Measurements from ENCODE around the gene MARS1. TPM values are rescaled to one million over a fixed set of nuclear protein-coding genes. Genes with fewer than 3 reads are reported as not detected.
A peak's percentile ranks its signal among the peaks of the same experiment; 100 is the strongest.

MARS1 gene
- total RNA-seq, 1 donor from 2014 or later, result 316 TPM

GRCh38 chr12:57461276-57461916, 26.5 kb upstream of the MARS1 start:
- peak overlapping the region; percentile 74 for H3K27ac Mint-ChIP-seq
- peak; percentile 76 for DNase-seq
- peaks cover 45% of the 10 kb centered on the region for H3K4me1 Mint-ChIP-seq
- H3K36me3 Mint-ChIP-seq (ENCODE audit: low read depth), result peaks cover 1% of the 10 kb centered on the region
- intact Hi-C loops (cut with micrococcal nuclease), result loop anchor here (5.0 kb wide), 2 partner anchors 161 to 281 kb away; no protein-coding TSS in a partner anchor
- H3K4me3 Mint-ChIP-seq, result peak overlapping the region; percentile 89
- peaks cover 20% of the 10 kb centered on the region for H3K27me3 Mint-ChIP-seq
- H3K9me3 Mint-ChIP-seq, result no peaks in the 10 kb centered on the region

DNA sequence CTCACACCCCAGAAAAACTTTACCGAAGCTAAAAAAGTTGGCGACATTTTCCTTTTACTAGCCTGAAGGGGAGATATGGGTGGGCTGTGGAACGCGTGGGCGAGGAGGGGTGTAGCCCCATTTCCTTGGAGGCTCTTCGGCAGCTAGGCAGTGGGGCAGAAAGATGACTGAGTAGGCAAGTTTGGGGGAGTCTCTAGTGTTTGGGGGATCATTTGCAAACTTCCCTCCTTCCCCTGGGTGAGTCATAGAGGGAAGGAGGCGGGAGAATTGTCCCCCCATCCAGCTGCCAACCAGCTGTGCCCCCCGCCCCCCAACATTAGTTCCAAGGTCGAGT, 26.0 kb upstream of the MARS1 start:
- Mint-ChIP-seq H3K4me1 (peaks cover 45% of the 10 kb centered on the region), H3K27ac (peak overlapping the region; percentile 74), H3K4me3 (peak overlapping the region; percentile 89), H3K36me3 (ENCODE audit: low read depth) (peaks cover 2% of the 10 kb centered on the region), H3K27me3 (peaks cover 20% of the 10 kb centered on the region), H3K9me3 (no peaks in the 10 kb centered on the region)
- intact Hi-C loops (cut with micrococcal nuclease), result loop anchor here (1.0 to 5.0 kb wide), 4 partner anchors 16 to 280 kb away; partner anchors contain the start of gene MBD6
- peak; percentile 68 for DNase-seq

- Mint-ChIP-seq H3K27me3 (peaks cover 20% of the 10 kb centered on the region), H3K36me3 (ENCODE audit: low read depth) (peaks cover 7% of the 10 kb centered on the region), H3K27ac (peak overlapping the region; percentile 79), H3K4me3 (peak overlapping the region; percentile 89), H3K9me3 (no peaks in the 10 kb centered on the region), H3K4me1 (peaks cover 49% of the 10 kb centered on the region)
- intact Hi-C loops (cut with micrococcal nuclease), result loop anchor here (1.0 to 5.0 kb wide), 4 partner anchors 16 to 280 kb away; partner anchors contain the start of gene MBD6
- peak; percentile 97 for DNase-seq
Measured at GRCh38 chr12:57462251-57462911, 25.5 kb upstream of the MARS1 start.

GRCh38 chr12:57462912-57463253, 25.0 kb upstream of the MARS1 start:
- intact Hi-C loops (cut with micrococcal nuclease), result loop anchor here (1.0 to 5.0 kb wide), 4 partner anchors 15 to 279 kb away; partner anchors contain the start of gene MBD6
- Mint-ChIP-seq H3K4me1 (peaks cover 49% of the 10 kb centered on the region), H3K9me3 (no peaks in the 10 kb centered on the region), H3K4me3 (peak overlapping the region; percentile 89), H3K36me3 (ENCODE audit: low read depth) (peaks cover 12% of the 10 kb centered on the region), H3K27ac (peak overlapping the region; percentile 79), H3K27me3 (peaks cover 20% of the 10 kb centered on the region)
- no peak for DNase-seq

DNA sequence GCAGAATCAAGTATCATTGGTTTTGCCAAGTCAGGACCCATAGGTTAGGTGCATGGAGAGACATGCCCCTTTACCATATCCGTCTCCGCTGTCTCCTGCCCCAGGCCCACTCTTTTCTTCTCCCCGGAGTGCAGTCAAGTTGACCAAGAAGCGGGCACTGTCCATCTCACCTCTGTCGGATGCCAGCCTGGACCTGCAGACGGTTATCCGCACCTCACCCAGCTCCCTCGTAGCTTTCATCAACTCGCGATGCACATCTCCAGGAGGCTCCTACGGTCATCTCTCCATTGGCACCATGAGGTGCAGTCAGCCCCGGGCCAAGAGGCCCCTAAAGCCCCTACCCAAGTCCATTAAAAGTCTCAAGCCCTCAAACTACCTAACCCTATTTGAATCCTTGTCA, 23.3 kb upstream of the MARS1 start:
- intact Hi-C loops (cut with micrococcal nuclease), result loop anchor here (5.0 kb wide), 2 partner anchors 158 to 278 kb away; no protein-coding TSS in a partner anchor

GRCh38 chr12:57465030-57465746, 22.7 kb upstream of the MARS1 start:
- H3K27me3 Mint-ChIP-seq, result peaks cover 17% of the 10 kb centered on the region

More for the DNA sequence above, 23.3 kb upstream of the MARS1 start:
- Mint-ChIP-seq H3K27me3 (peaks cover 20% of the 10 kb centered on the region), H3K27ac (no peak overlapping the region), H3K4me1 (peaks cover 39% of the 10 kb centered on the region), H3K9me3 (no peaks in the 10 kb centered on the region), H3K36me3 (ENCODE audit: low read depth) (peaks cover 23% of the 10 kb centered on the region), H3K4me3 (no peak overlapping the region)
- DNase-seq, result no peak

GRCh38 chr12:57465747-57466505, 21.9 kb upstream of the MARS1 start:
- intact Hi-C loops (cut with micrococcal nuclease), result no loop called here
- Mint-ChIP-seq H3K4me1 (peaks cover 33% of the 10 kb centered on the region), H3K27ac (no peak overlapping the region), H3K4me3 (no peak overlapping the region), H3K36me3 (ENCODE audit: low read depth) (peaks cover 28% of the 10 kb centered on the region), H3K9me3 (no peaks in the 10 kb centered on the region), H3K27me3 (peaks cover 13% of the 10 kb centered on the region)
- DNase-seq, result peak; percentile 56

More at GRCh38 chr12:57465030-57465746, 22.7 kb upstream of the MARS1 start:
- intact Hi-C loops (cut with micrococcal nuclease), result no loop called here
- Mint-ChIP-seq H3K36me3 (ENCODE audit: low read depth) (peaks cover 26% of the 10 kb centered on the region), H3K27ac (no peak overlapping the region), H3K9me3 (no peaks in the 10 kb centered on the region), H3K4me3 (no peak overlapping the region), H3K4me1 (peaks cover 37% of the 10 kb centered on the region)
- DNase-seq, result no peak

GRCh38 chr12:57467212-57467874, 20.5 kb upstream of the MARS1 start:
- Mint-ChIP-seq H3K27me3 (peaks cover 8% of the 10 kb centered on the region), H3K4me3 (no peak overlapping the region), H3K27ac (no peak overlapping the region), H3K36me3 (ENCODE audit: low read depth) (peaks cover 38% of the 10 kb centered on the region), H3K9me3 (no peaks in the 10 kb centered on the region), H3K4me1 (peaks cover 24% of the 10 kb centered on the region)
- intact Hi-C loops (cut with micrococcal nuclease), result no loop called here
- DNase-seq, result no peak

GRCh38 chr12:57467915-57468314, 20.0 kb upstream of the MARS1 start:
- H3K27me3 Mint-ChIP-seq, result peaks cover 3% of the 10 kb centered on the region
- intact Hi-C loops (cut with micrococcal nuclease), result no loop called here
- H3K4me3 Mint-ChIP-seq, result no peak overlapping the region
- H3K36me3 Mint-ChIP-seq (ENCODE audit: low read depth), result peaks cover 43% of the 10 kb centered on the region
- peaks cover 24% of the 10 kb centered on the region for H3K4me1 Mint-ChIP-seq
- no peaks in the 10 kb centered on the region for H3K9me3 Mint-ChIP-seq
- no peak for DNase-seq
- H3K27ac Mint-ChIP-seq, result no peak overlapping the region

- H3K9me3 Mint-ChIP-seq, result no peaks in the 10 kb centered on the region
- intact Hi-C loops (cut with micrococcal nuclease), result loop anchor here (10.0 kb wide), 1 partner anchor 225 kb away; the partner anchor contains the start of gene OS9
- H3K4me3 Mint-ChIP-seq, result no peak overlapping the region
- H3K27me3 Mint-ChIP-seq, result no peaks in the 10 kb centered on the region
- H3K27ac Mint-ChIP-seq, result no peak overlapping the region
- peaks cover 55% of the 10 kb centered on the region for H3K36me3 Mint-ChIP-seq (ENCODE audit: low read depth)
- H3K4me1 Mint-ChIP-seq, result peaks cover 25% of the 10 kb centered on the region
- no peak for DNase-seq
Measured at GRCh38 chr12:57469296-57470164, 18.3 kb upstream of the MARS1 start.

DNA sequence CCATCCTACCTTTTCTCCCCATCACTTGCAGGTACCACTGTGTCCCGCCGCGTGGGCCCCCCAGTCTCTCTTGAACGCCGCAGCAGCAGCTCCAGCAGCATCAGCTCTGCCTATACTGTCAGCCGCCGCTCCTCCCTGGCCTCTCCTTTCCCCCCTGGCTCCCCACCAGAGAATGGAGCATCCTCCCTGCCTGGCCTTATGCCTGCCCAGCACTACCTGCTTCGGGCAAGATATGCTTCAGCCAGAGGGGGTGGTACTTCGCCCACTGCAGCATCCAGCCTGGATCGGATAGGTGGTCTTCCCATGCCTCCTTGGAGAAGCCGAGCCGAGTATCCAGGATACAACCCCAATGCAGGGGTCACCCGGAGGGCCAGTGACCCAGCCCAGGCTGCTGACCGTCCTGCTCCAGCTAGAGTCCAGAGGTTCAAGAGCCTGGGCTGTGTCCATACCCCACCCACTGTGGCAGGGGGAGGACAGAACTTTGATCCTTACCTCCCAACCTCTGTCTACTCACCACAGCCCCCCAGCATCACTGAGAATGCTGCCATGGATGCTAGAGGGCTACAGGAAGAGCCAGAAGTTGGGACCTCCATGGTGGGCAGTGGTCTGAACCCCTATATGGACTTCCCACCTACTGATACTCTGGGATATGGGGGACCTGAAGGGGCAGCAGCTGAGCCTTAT, 17.4 kb upstream of the MARS1 start:
- Mint-ChIP-seq H3K4me1 (peaks cover 25% of the 10 kb centered on the region), H3K4me3 (no peak overlapping the region), H3K36me3 (ENCODE audit: low read depth) (peaks cover 60% of the 10 kb centered on the region), H3K9me3 (no peaks in the 10 kb centered on the region), H3K27ac (no peak overlapping the region), H3K27me3 (no peaks in the 10 kb centered on the region)
- intact Hi-C loops (cut with micrococcal nuclease), result loop anchor here (10.0 kb wide), 1 partner anchor 224 kb away; the partner anchor contains the start of gene OS9
- DNase-seq, result no peak
